Fibroblast of upper back skin (primary cell): ENCODE results near the gene C5orf58.

ENCODE experiments used
- DNase-seq: peaks from one replicate; pipeline ENCODE4 v3.0.0-alpha.2; 2013

The C5orf58 gene

DNA sequence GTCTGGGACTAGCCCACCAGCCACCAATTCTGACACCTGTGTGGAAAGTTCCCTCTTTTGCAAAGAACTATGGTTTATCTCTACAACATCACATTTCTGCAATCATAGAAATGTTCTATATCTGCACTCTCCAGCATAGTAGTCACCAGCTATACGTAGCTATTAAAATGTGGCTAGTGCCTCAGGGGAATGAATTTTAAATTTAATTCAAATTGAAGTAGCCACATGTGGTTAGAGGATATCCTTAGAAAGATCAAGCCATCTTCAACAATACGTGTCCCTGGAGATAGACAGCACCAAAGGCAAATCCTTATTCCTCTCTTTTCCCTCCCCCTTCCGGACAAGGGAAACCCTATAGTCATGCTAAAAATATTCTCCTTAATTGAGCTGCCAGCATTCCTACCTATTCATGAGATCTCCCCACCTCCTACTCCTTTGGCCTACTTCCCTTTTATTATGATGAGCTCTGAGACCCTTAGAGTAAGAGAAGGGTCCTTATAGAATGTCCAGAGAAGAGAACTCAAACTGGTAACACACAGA, 53.7 kb downstream of the C5orf58 start:
- no peak for DNase-seq

DNA sequence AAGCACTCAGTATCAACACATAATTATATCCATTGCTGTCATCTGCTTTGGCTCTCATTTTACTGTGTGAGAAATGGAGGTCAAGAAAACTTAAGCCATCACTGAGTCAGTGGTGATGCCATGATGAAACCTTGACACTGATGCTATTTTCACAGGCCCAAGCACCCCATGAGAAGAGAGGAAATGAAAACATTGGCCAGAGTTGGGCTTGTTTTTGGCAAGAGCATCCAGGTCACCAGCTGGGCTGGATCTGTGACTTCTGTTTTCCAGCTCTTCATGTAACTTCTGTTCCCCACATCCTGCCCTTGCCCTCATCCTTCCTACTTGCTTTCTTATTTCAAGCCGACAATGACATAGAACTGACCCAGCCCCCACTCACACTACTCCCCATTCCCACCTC, 54.7 kb downstream of the C5orf58 start:
- DNase-seq, result no peak

DNA sequence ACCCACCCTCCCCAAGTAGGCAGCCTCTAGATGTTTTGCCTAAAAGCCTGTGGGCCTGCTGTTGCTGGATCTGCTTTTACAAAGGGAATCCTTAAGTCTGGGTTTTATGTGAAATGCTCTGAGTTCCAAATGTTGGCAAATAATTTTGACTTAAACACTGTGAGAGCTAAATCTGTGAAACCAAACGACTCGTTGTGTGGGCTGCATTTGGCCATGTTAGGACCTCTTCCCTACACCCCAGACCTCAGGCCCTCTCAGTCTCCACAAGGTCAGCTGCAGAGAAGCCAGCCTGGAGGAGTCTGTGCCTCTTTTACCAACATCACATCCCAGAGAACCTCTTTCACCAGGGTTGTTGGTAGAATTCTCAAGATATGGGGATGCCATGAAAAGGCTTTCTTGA, 55.4 kb downstream of the C5orf58 start:
- no peak for DNase-seq

DNA sequence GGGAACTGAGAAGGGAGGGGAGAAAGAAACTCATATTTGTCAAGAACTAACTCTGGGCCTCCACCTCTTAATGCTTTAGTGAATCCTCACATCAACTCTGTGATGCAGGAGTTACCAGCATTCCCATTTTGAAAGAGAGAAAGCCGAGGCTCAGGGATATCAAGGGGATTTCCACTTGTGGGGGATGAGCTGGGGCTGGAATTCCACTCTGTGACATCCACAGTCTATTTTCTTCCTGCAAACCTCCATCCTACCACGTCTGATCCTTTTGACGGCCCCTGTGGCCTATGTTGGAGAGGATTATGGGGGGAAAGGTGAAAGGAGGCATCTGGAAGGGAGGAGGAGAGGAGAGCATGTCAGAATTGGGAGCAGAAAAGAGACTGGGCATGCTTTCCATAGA, 55.8 kb downstream of the C5orf58 start:
- DNase-seq, result no peak

DNA sequence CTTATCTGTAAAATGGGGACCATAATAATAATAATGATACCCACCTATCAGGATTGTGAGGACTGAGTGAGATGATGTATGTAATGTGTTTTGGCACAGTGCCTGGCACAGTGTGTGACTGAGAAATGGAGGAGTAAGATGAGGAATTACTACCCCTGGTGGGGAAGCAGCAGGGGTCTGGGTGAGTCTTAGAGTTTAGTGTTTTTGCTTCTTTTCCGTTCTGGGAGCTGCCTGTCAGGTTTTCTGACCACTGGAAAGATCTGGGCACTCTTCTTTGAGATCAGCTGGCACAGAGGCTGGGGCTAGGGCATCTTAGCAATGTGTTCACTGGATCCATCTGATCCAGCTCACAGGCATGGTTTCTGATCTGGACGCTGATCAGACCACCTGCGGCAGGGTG, 56.3 kb downstream of the C5orf58 start:
- DNase-seq, result no peak

DNA sequence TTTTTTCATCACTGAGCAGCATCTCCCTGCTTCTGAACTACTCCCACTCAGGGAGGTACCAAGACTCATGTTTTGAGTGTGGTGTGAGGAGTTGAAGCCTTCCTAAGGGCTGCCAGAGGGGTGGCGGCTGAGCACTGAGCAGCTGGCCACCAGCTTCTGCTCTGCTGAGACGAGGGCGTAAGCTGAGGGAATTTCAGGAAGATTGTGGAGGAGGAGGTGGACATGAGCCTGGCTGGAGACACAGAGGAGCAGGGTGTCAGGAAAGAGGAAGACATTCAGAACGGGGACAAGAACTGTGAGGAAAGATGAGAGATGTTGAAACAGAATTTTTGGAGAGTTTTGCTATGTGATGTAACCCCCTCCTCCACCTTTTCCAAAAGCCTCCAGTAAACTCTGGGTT, 57.0 kb downstream of the C5orf58 start:
- no peak for DNase-seq

DNA sequence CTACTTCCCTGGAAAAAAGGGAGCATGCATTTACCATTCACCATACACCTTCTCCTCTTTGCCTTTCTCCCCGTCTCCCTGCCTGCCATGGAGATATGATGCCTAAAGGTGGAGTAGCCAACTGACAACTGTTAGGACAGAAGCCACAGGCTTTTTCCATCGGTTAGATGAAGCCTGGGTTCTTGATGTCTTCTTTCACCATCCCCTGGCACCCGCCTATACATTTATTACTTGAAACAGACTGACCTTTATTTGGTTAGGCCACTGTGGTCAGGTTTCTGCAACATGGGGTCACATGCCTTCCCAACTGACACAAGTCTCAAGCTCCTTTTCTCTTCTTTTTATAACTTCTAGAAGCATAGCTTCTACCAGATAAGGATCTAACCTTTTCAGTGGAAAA, 57.7 kb downstream of the C5orf58 start:
- DNase-seq, result no peak

DNA sequence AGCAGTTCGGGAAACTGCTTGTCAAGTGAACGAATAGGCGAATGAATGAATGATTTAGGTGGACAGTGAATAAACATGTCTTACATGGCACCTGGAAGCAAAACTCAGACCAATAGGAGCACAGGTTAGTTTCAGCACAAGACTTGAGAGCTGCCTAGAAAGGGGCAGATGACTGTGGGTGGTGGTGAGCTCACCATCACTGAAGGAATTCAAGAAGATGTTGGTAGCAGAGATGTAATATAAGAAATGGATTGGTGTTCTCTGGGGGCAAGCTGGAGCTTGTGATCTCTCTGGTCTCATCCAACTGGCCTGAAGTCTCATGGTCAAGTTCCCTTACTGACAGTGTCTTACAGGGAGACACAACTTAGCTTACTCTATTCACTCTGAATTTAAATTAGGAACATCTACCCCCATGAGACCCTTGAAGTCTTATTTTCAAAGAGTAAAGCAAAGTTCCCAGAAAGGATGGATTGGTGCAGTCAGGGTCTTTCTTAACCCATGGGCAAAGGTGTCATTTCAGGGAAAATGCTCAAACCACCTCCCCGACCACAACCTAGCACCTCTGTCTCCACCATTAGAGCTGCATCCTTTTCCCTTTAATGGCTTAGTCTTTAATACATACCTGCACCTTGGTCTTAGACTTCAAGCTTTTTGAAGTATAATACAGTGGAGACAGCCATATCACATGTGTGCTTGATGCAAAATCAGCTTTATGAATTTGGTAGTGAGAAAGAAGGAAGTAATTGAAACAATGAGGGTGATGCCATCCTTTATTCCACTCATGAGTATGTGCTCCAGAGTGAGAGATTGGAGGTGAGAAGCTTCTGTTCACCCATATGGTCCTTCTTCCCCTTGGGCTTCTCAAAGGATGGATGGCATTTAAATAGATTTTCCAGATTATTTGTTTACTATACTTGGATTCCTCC, 59.7 kb downstream of the C5orf58 start:
- DNase-seq, result no peak

DNA sequence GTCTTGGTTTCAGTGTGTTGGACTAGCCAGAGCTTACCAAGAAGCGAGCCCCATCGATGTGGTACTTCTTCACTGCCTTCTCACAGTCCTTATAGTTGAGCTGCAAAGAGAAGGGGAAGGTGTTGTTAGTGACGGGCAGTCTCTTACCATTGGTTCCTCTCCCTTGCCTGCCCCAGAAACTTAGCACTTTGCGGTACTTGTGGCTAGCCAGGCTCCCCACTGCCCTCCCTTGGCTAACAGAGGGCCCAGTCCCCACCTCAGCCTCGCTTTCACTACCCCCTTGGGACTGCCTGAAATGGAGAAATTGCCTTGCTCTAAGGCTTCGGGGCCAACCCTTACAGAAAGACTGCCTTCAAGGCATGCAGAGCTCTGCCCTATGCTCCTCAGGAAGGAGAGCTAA, 60.5 kb downstream of the C5orf58 start:
- no peak for DNase-seq

DNA sequence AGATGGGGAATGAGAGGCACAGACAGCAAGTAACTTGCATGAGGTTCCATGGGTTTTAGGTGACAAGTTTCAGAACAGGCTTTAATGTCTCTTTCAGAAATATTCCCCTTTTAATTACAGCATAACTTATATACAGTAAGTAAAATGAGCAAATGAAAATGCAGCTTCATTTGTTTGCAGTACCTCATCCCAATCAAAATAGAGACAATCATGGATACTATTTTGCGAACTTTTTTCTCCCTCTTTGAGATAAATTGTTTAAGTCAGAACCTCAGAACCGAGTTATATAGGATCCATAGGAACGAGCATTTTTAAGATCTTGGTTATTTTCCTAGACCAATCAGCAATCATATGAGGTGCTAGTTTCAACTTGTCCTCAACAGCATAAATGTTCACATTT, 61.3 kb downstream of the C5orf58 start:
- DNase-seq, result no peak

DNA sequence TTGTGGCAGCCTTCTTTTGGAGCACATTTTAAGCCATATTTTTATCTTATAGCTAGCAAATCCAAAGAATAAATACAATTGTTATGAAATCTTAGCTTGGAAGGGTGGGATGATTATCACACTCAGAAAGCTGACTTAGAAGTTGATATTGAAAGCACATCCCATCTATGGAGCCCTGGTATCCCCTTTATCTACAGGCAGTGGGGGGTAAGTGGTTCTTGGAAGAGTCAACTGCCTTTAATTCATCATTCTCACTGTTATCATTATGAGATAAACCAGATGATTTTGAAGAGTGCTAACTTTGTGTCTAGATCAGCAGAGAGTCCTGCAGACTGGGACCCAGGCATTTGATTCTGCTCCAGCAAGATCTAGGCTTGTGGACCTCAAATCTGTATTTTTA, 61.8 kb downstream of the C5orf58 start:
- DNase-seq, result no peak
